ENCODE data around the gene GGA2.

Gene GGA2

DNA sequence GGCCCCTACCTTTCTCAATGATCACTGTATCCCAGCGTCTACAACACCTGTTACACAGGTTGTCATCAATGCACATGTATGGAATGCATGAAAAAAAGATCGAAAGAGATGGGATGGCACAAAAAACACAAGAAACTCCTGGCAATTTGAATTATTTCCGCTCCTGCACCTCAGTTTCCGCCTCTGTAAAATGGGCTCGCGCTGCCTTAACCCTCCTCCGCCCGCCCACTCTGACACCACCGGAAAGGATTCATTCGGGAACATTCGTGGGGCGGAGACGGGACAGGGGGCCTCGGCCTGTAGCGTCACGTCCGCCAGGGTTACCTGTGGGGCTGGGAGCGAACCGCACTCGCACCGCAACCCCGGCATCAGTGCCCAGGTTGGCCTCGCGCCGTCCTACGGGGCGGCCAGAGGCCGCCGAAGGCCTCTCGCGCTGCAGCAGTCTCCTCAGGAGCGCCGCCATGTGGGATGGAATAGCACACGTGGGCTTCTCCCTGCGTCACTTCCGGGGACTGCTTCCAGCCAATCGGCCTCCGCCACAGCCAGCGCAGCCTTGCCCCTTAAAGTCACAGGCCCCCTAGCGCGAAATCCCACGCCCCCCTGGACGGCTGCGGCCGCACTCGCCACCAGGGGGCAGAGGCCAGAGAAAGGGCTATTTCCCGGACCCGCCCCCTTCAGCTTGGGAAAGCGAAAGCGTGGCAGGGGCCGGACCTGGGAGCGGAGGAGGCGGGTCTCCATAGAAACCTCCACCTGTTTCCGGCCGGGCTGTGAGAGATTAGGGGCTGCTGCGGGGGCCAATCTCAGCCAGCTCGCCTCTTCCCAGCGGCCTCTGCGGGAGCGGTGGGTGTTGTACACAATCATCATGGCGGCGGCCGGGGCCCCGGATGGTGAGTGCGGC is 46.8 kb upstream of the GGA2 start, which contains the start of the genes EARS2 and UBFD1 (continued):
- peak; percentile 96 for TF ChIP-seq ZIC2 (tag by site-specific recombination; IDR thresholded peaks at IDR 0.05)
- TF ChIP-seq ZNF114 (tag by site-specific recombination; IDR thresholded peaks at IDR 0.05), result no peak
- peak; percentile 82 for TF ChIP-seq SCRT2 (tag by site-specific recombination; IDR thresholded peaks at IDR 0.05)
- peak; percentile 51 for TF ChIP-seq SCRT1 (tag by site-specific recombination; IDR thresholded peaks at IDR 0.05; ENCODE audit: borderline replicate concordance)
- no peak for TF ChIP-seq ZNF16 (tag by site-specific recombination; IDR thresholded peaks at IDR 0.05; ENCODE audit: low read depth)
- peak; percentile 80 for TF ChIP-seq ZNF335 (tag by site-specific recombination; conservative IDR thresholded peaks at IDR 0.05)
- peak; percentile 70 for TF ChIP-seq ZBTB21 (tag by site-specific recombination; IDR thresholded peaks at IDR 0.05)
- TF ChIP-seq ZBTB20 (tag by site-specific recombination; IDR thresholded peaks at IDR 0.05), result no peak
- TF ChIP-seq ZNF23 (tag by site-specific recombination; IDR thresholded peaks at IDR 0.05; ENCODE audit: borderline replicate concordance), result no peak
- no peak for TF ChIP-seq TCF7L2 (IDR thresholded peaks at IDR 0.05; ENCODE audit: borderline replicate concordance, low read depth, low read length)
- TF ChIP-seq ZNF138 (tag by site-specific recombination; IDR thresholded peaks at IDR 0.05; ENCODE audit: borderline replicate concordance), result no peak
- no peak for TF ChIP-seq ZNF654 (tag by site-specific recombination; IDR thresholded peaks at IDR 0.05; ENCODE audit: low read depth)
- TF ChIP-seq, protein P1, sequence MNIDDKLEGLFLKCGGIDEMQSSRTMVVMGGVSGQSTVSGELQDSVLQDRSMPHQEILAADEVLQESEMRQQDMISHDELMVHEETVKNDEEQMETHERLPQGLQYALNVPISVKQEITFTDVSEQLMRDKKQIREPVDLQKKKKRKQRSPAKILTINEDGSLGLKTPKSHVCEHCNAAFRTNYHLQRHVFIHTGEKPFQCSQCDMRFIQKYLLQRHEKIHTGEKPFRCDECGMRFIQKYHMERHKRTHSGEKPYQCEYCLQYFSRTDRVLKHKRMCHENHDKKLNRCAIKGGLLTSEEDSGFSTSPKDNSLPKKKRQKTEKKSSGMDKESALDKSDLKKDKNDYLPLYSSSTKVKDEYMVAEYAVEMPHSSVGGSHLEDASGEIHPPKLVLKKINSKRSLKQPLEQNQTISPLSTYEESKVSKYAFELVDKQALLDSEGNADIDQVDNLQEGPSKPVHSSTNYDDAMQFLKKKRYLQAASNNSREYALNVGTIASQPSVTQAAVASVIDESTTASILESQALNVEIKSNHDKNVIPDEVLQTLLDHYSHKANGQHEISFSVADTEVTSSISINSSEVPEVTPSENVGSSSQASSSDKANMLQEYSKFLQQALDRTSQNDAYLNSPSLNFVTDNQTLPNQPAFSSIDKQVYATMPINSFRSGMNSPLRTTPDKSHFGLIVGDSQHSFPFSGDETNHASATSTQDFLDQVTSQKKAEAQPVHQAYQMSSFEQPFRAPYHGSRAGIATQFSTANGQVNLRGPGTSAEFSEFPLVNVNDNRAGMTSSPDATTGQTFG (tag by site-specific recombination; IDR thresholded peaks at IDR 0.05; ENCODE audit: borderline replicate concordance), result no peak
- TF ChIP-seq KLF1 (tag by site-specific recombination; IDR thresholded peaks at IDR 0.05), result no peak; the same call in 1 of the 2 replicates
- TF ChIP-seq, protein P2, sequence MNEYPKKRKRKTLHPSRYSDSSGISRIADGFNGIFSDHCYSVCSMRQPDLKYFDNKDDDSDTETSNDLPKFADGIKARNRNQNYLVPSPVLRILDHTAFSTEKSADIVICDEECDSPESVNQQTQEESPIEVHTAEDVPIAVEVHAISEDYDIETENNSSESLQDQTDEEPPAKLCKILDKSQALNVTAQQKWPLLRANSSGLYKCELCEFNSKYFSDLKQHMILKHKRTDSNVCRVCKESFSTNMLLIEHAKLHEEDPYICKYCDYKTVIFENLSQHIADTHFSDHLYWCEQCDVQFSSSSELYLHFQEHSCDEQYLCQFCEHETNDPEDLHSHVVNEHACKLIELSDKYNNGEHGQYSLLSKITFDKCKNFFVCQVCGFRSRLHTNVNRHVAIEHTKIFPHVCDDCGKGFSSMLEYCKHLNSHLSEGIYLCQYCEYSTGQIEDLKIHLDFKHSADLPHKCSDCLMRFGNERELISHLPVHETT (tag by site-specific recombination; IDR thresholded peaks at IDR 0.05), result no peak; the same call in none of the 2 replicates
- TF ChIP-seq, protein P3, sequence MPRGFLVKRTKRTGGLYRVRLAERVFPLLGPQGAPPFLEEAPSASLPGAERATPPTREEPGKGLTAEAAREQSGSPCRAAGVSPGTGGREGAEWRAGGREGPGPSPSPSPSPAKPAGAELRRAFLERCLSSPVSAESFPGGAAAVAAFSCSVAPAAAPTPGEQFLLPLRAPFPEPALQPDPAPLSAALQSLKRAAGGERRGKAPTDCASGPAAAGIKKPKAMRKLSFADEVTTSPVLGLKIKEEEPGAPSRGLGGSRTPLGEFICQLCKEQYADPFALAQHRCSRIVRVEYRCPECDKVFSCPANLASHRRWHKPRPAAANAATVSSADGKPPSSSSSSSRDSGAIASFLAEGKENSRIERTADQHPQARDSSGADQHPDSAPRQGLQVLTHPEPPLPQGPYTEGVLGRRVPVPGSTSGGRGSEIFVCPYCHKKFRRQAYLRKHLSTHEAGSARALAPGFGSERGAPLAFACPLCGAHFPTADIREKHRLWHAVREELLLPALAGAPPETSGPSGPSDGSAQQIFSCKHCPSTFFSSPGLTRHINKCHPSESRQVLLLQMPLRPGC (tag by site-specific recombination; IDR thresholded peaks at IDR 0.05), result no peak
- TF ChIP-seq ZNF24 (tag by site-specific recombination; IDR thresholded peaks at IDR 0.05), result peak; percentile 64; the same call in 1 of the 2 replicates
- TF ChIP-seq ZNF341 (tag by site-specific recombination; IDR thresholded peaks at IDR 0.05; ENCODE audit: low read depth), result peak; percentile 29; the same call in 1 of the 2 replicates
- TF ChIP-seq ZNF473 (tag by site-specific recombination; IDR thresholded peaks at IDR 0.05), result no peak
- no peak for TF ChIP-seq REPIN1 (tag by site-specific recombination; IDR thresholded peaks at IDR 0.05; ENCODE audit: low read depth)
- TF ChIP-seq KLF16 (tag by site-specific recombination; IDR thresholded peaks at IDR 0.05), result peak; percentile 94
- no peak for TF ChIP-seq OVOL3 (tag by site-specific recombination; IDR thresholded peaks at IDR 0.05)
- 0 out of 2 replicates have a peak, but pooled peaks have one; percentile 39 for TF ChIP-seq ZSCAN23 (tag by site-specific recombination; IDR thresholded peaks at IDR 0.05)
- TF ChIP-seq, protein P4, sequence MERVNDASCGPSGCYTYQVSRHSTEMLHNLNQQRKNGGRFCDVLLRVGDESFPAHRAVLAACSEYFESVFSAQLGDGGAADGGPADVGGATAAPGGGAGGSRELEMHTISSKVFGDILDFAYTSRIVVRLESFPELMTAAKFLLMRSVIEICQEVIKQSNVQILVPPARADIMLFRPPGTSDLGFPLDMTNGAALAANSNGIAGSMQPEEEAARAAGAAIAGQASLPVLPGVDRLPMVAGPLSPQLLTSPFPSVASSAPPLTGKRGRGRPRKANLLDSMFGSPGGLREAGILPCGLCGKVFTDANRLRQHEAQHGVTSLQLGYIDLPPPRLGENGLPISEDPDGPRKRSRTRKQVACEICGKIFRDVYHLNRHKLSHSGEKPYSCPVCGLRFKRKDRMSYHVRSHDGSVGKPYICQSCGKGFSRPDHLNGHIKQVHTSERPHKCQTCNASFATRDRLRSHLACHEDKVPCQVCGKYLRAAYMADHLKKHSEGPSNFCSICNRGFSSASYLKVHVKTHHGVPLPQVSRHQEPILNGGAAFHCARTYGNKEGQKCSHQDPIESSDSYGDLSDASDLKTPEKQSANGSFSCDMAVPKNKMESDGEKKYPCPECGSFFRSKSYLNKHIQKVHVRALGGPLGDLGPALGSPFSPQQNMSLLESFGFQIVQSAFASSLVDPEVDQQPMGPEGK (tag by site-specific recombination; IDR thresholded peaks at IDR 0.05), result peak; percentile 98
- TF ChIP-seq ZNF624 (tag by site-specific recombination; IDR thresholded peaks at IDR 0.05), result no peak
- no peak for TF ChIP-seq ZNF571 (tag by site-specific recombination; IDR thresholded peaks at IDR 0.05)
- peak; percentile 66 for TF ChIP-seq SP7 (tag by site-specific recombination; IDR thresholded peaks at IDR 0.05)
- TF ChIP-seq ZNF776 (tag by site-specific recombination; IDR thresholded peaks at IDR 0.05; ENCODE audit: borderline replicate concordance), result no peak
- TF ChIP-seq GLIS2 (tag by site-specific recombination; IDR thresholded peaks at IDR 0.05), result peak; percentile 99
- TF ChIP-seq PRDM1 (tag by site-specific recombination; IDR thresholded peaks at IDR 0.05), result peak; percentile 90
- TF ChIP-seq ZNF391 (tag by site-specific recombination; IDR thresholded peaks at IDR 0.05; ENCODE audit: borderline replicate concordance, low read depth), result peak; percentile 47; the same call in 1 of the 2 replicates
- TF ChIP-seq, protein P5, sequence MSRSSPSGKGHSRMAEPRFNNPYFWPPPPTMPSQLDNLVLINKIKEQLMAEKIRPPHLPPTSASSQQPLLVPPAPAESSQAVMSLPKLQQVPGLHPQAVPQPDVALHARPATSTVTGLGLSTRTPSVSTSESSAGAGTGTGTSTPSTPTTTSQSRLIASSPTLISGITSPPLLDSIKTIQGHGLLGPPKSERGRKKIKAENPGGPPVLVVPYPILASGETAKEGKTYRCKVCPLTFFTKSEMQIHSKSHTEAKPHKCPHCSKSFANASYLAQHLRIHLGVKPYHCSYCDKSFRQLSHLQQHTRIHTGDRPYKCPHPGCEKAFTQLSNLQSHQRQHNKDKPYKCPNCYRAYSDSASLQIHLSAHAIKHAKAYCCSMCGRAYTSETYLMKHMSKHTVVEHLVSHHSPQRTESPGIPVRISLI (tag by site-specific recombination; IDR thresholded peaks at IDR 0.05), result no peak

All from HEK293 (cell line).